ENCODE data around the gene CYP2W1.
"Not testable (repeated sequence)": the region's sequence is repeated elsewhere in the genome, so short reads cannot be mapped to it uniquely, and the experiment has no call there.

The CYP2W1 gene

GRCh38 chr7:1030444-1031070 lies 47.6 kb downstream of the CYP2W1 start:
- DNase-seq: no peak

- DNase-seq: no peak
Measured at GRCh38 chr7:1031716-1032455, 48.9 kb downstream of the CYP2W1 start.

GRCh38 chr7:1032536-1033181 lies 49.7 kb downstream of the CYP2W1 start:
- DNase-seq: no peak

- no peak for DNase-seq
Measured at GRCh38 chr7:1033546-1034145, 50.7 kb downstream of the CYP2W1 start.

- not testable (repeated sequence) for DNase-seq
Measured at GRCh38 chr7:1034769-1035168, 51.8 kb downstream of the CYP2W1 start.

GRCh38 chr7:1036164-1036928 lies 53.4 kb downstream of the CYP2W1 start:
- not testable (repeated sequence) for DNase-seq
